ENCODE results near the gene LCA5L. TPM values are rescaled to one million over a fixed set of nuclear protein-coding genes. Genes with fewer than 3 reads are reported as not detected.

Gene LCA5L
- total RNA-seq, 1 donor from 2014 or later: 0.92 TPM

DNA sequence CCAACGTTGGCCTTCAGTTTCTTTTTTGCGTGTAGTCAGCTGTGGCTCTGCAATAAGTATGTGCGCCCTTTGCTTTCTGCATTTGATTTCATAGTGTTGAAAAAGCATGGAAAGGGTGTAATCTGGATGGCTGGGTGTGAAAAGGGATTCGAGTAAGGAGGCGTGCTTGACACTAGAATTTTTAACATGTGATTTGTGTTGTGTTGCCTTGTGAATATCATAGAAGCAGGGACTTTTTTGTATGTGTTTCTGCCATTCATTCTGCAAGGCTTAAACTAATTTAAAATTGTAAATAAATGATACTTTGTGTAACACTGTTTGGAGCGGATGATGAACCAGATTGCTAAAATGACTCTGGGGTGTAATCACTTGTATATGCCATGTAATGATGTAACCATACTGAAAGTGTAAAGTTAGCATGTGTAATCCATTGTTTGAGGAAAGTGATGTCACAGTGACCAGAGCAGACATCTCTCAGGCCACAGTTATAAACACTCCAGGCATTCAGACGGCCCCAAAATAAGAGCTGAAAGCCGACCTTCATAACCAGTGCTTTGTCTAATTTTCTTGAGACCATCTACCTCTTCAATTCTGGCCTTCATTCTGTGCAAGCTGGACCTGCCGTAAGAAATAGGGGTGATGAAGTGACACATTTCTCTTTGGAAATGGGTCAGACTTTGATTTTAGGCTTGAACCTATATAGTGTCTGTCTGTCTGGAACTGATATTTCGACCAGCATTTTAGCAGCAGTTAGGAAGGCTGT lies 6.8 kb upstream of the LCA5L start:
- peaks cover 9% of the 10 kb centered on the region for H3K4me1 Mint-ChIP-seq (ENCODE audit: low read depth)
- DNase-seq (ENCODE audit: low spot score): no peak
- H3K9me3 Mint-ChIP-seq (ENCODE audit: low read depth): peaks cover 3% of the 10 kb centered on the region
- no peaks in the 10 kb centered on the region for H3K27me3 Mint-ChIP-seq (ENCODE audit: low read depth)
- no peak for TF ChIP-seq CTCF (IDR thresholded peaks at IDR 0.05)
- H3K27ac Mint-ChIP-seq (ENCODE audit: unreplicated experiment): peak overlapping the region; percentile 58
- no peak overlapping the region for H3K4me3 Mint-ChIP-seq (ENCODE audit: unreplicated experiment)
- H3K36me3 Mint-ChIP-seq (ENCODE audit: low read depth): no peaks in the 10 kb centered on the region

- Mint-ChIP-seq H3K4me1 (ENCODE audit: low read depth) (peaks cover 10% of the 10 kb centered on the region), H3K27me3 (ENCODE audit: low read depth) (no peaks in the 10 kb centered on the region), H3K27ac (ENCODE audit: unreplicated experiment) (peak within 1 kb of the TSS; percentile 58), H3K4me3 (ENCODE audit: unreplicated experiment) (no peak within 1 kb of the TSS), H3K9me3 (ENCODE audit: low read depth) (peaks cover 3% of the 10 kb centered on the region), H3K36me3 (ENCODE audit: low read depth) (no peaks in the 10 kb centered on the region)
- DNase-seq (ENCODE audit: low spot score): no peak
- no peak for TF ChIP-seq CTCF (IDR thresholded peaks at IDR 0.05)
Observed at GRCh38 chr21:39451332-39452206, 6.0 kb upstream of the LCA5L start, which contains the start of gene SH3BGR. SH3BGR (plus strand) TSS chr21:39451970; CDS start chr21:39452097, 127 bp downstream.

GRCh38 chr21:39447264-39447663 lies 1.7 kb upstream of the LCA5L start:
- Mint-ChIP-seq H3K36me3 (ENCODE audit: low read depth) (no peaks in the 10 kb centered on the region), H3K9me3 (ENCODE audit: low read depth) (peaks cover 3% of the 10 kb centered on the region), H3K4me1 (ENCODE audit: low read depth) (peaks cover 19% of the 10 kb centered on the region), H3K27me3 (ENCODE audit: low read depth) (no peaks in the 10 kb centered on the region), H3K4me3 (ENCODE audit: unreplicated experiment) (no peak overlapping the region), H3K27ac (ENCODE audit: unreplicated experiment) (no peak overlapping the region)
- TF ChIP-seq CTCF (IDR thresholded peaks at IDR 0.05): no peak
- DNase-seq (ENCODE audit: low spot score): no peak

DNA sequence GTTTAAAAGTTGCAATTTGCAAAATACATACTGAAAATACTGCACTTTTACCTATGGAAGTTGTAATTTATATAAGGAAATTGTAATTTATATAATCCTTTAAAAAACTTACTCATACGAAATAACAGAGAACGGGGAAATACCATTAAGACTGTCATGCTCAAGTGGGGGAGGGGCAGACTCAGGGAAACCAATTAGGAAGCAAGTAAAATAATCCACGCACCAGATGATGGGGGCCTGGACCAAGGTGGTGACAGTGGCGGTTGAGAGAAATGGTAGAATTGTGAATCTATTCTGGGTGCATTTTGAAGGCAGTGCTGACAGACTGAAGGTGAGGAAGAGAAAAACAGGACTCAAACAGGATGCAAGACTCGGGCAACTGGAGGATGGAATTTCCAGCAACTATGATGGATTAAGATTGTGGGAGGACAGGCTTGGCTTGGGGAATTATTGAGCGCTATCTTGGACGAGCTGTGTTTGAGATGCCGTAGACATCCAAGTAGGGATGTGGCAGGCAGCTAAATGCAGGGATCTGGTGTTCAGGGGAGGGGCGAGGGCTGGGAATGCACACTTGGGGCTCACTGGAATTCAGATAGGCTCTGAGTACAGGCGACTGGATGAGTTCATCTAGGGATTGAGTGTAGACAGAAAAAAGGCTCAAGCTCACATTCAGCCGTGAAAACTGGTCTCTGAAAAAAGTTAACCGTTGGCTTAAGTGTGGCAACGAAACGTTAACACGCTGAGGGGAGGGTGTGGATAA lies 977 bp downstream of the LCA5L start:
- DNase-seq (ENCODE audit: low spot score): no peak
- TF ChIP-seq CTCF (IDR thresholded peaks at IDR 0.05): no peak
- Mint-ChIP-seq H3K36me3 (ENCODE audit: low read depth) (no peaks in the 10 kb centered on the region), H3K4me3 (ENCODE audit: unreplicated experiment) (peak overlapping the region; percentile 85), H3K27me3 (ENCODE audit: low read depth) (no peaks in the 10 kb centered on the region), H3K27ac (ENCODE audit: unreplicated experiment) (peak overlapping the region; percentile 93), H3K9me3 (ENCODE audit: low read depth) (peaks cover 3% of the 10 kb centered on the region), H3K4me1 (ENCODE audit: low read depth) (peaks cover 16% of the 10 kb centered on the region)

Measured in chondrocyte (in vitro differentiated cells).